NK-92 (cell line): Measurements from ENCODE around the gene KIAA1217.

Experiments
- DNase-seq: peaks from one replicate; lab custom pipeline; 2025; ENCODE audit not compliant: unreplicated experiment; lab: John Stamatoyannopoulos, UW

Gene KIAA1217

GRCh38 chr10:24574578-24575155, 365.7 kb downstream of the KIAA1217 start:
- DNase-seq: no peak

GRCh38 chr10:24575481-24576002, 366.6 kb downstream of the KIAA1217 start:
- DNase-seq: no peak

GRCh38 chr10:24579448-24579847, 370.5 kb downstream of the KIAA1217 start:
- no peak for DNase-seq

- no peak for DNase-seq
Measured at GRCh38 chr10:24579906-24580305, 371.0 kb downstream of the KIAA1217 start.

GRCh38 chr10:24589265-24589664, 380.3 kb downstream of the KIAA1217 start:
- no peak for DNase-seq

GRCh38 chr10:24590697-24591457, 381.9 kb downstream of the KIAA1217 start:
- DNase-seq: no peak

- no peak for DNase-seq
Measured at GRCh38 chr10:24596217-24596930, 387.4 kb downstream of the KIAA1217 start.

GRCh38 chr10:24597426-24597825, 388.5 kb downstream of the KIAA1217 start:
- no peak for DNase-seq
